GM21367 (cell line): Measurements from ENCODE around the gene MT3.

Experiments used
- ATAC-seq: cut with Tn5 transposase; IDR thresholded peaks from one replicate; pipeline ENCODE4 v1.9.1; 2021; ENCODE audit not compliant: unreplicated experiment

The MT3 gene

DNA sequence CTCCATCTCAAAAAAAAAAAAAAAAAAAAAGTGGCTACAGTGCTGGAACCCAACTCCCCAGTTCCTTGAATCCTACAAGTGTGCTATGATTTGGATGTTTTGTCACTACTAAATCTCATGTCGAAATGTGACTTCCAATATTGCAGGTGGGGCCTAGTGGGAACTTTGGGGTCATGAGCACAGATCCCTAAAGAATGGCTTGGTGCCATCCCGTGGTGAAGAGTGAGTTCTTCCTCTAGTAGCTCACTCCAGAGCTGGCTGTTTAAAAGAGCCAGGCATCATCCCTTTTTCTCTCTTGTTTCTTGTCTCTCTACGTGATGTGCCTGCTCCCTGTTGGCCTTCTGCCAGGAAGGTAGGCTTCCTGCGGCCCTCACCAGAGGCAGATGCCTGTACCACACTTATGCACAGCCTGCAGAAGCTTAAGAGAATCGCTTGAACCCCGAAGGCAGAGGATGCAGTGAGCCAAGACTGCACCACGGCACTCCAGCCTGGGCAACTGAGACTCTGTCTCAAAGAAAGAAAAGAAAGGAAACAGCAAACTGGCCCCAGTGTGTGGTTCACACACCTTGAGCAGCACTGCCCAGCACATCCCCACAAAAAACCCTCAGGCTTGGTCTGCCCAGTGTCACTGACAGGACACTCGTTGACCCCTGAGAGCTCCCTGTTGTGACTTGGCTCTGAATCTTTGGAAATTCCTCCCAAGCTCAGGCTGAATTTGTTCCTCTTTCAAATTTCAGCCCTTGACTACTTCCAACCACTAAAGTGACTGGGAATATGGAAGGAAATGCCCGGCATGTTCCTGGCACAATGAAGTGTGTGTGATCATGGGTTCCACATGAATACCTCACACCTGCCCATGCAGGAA lies 39.4 kb downstream of the MT3 start:
- no peak for ATAC-seq

DNA sequence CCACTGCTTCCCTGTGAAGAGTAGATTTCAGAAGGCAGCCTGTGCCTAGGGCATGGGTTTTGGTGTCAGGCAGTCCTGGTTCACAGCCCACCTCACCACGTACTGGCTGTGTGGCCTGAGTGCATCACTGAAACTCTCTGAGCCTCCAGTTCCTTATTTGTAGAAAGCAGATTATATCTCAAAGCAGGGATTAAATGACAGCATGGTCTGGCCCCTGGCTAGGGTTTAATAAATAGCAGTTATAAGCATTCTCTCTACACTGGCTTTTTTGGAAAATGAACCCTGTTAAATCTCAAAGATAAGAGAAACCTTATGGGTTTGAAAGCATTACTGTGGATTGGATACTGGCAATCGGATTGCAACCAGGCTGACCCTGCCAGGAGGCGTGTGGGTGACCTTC lies 40.2 kb downstream of the MT3 start:
- ATAC-seq: no peak

DNA sequence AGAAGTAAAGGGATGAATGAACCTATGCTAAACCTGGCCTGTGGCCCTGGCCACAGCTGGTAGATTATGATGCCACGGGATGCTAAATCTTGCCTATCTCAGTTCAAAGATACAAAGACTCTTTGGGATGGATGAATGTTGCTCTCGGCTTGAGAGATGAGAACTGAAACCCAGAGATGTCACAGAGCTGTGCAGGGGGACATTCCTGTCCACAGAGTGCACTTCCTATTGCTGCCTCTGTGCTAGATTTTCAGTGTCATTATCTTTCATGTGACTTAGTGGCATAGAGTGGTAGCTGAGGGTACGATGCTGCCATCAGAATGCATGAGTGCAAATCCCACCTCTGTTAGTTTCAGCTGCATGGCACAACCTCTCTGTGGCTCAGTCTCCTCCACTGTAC lies 40.8 kb downstream of the MT3 start:
- peak; percentile 84 for ATAC-seq

DNA sequence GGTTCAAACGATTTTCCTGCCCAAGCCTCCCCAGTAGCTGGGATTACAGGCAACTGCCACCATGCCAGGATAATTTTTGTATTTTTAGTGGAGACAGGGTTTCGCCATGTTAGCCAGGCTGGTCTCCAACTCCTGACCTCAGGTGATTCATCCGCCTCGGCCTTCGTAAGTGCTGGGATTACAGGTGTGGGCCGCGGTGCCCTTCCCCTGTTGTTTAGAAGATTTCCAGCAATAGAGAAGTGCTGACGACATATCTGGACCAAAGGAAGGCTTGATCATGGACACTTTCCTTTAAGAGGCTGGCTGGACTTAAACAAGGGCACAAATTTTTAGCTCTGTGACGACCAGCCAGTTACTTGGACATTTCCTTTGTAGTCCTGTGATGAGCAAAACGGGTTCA lies 41.9 kb downstream of the MT3 start:
- no peak for ATAC-seq

DNA sequence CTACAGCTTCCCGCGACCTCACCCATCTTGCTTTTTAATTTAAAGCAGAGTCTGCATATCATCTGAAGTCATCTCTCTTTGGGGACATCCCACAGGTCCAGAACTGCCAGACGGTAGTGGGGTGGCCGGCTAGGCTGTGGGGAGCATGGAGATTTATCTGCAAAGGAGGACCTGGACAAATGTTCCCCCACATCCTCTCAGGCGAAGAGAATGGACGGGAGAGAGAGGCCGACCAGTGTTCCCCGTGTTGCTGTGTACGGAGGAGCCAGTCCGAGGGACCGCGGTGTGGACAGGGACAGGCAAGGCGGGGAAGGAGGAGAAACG lies 42.5 kb downstream of the MT3 start:
- ATAC-seq: no peak

DNA sequence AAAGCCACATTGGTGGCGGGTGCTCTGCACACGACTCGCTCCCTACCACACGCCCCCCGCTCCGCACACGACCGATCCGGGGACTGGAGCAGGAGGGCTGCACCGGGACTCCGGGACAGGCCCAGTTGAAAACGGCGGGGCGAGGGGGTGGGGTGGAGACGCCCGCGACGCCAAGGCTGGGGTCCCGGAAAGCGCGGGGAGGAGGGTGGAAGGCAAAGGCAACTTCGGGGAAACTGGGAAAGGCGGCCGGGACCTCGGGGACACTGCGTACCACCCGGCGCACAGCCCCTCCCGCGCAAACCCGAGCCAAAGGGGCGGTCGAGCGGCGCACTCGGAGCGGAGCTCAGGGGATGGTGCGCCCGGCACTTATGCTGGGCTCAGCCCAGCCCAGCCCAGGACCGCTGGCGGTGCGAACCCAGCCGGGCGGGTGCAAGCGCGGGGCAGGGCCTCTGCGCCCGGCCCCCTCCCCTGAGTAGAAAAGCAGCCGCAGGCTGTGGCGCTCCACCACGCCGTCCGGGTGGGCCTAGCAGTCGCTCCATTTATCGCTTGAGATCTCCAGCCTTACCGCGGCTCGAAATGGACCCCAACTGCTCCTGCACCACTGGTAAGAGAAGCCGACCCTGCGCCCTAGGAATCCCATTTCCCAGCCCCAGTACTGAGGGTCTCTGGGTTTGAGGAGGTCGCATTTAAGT lies 43.0 kb downstream of the MT3 start, which contains the start of gene MT1M:
TSS of gene MT1M (plus strand) at position 504 of the 692 bp plus-strand sequence. CDS start at position 577, 73 bp downstream.
- ATAC-seq: no peak

DNA sequence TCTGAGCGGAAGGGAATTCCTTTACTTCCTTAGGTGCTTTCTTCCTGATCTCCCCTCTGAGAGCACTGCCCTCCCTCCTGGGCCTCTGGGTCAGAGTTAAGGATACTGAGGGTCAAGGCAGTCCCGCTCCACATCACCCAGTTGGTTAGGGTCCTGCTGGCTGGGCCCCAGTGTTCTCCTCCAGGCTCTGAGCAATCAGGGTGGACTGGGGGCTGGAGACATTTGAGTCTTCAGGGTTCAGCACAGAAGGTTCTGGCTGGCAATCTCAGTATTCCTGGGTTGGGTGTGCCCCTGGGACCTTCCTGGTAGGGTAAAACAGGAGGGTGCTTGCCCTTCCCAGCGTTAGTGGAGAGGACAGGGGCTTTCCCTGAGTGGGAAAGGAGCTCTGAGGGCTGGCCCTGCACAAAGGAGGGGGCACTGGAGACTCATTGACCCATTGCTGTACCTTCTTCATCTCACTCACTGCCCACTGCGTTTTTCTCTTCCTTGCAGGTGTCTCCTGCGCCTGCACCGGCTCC lies 43.6 kb downstream of the MT3 start:
- no peak for ATAC-seq

DNA sequence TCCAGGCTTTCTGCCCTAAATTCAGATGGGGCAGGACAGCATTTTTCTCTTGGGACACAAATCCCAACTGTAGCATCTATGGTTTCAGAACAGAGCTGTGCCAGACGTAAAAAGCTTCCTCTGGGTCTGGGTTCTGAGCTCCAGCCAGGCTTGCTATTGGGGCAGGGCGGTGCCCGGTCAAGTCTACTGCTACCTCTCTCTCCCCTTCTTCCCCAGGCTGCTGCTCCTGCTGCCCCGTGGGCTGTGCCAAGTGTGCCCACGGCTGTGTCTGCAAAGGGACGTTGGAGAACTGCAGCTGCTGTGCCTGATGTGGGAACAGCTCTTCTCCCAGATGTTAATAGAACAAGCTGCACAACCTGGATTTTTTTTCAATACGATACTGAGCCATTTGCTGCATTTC lies 44.2 kb downstream of the MT3 start:
- ATAC-seq: no peak

DNA sequence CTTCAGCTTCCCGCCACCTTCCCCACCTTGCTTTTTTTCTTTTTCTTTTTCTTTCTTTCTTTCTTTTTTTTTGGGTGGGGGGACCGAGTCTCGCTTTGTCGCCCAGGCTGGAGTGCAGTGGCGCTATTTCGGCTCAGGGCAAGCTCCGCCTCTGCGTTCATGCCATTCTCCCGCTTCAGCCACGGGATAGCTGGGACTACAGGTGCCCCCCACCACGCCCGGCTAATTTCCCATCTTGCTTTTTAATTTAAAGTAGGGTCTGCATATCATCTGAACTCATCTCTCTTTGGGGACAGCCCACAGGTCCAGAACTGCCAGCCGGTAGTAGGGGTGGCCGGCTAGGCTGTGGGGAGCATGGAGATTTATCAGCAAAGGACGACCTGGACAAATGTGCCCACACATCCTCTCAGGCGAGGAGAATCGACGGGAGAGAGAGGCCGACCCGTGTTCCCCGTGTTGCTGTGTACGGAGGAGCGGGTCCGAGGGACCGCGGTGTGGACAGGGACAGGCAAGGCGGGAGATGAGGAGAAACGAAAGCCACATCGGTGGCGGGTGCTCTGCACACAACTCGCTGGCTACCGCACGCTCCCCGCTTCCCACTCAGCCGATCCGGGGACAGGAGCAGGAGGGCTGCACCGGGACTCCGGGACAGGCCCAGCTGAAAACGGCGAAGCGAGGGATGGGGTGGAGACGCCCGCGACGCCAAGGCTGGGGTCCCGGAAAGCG lies 45.5 kb downstream of the MT3 start:
- no peak for ATAC-seq

DNA sequence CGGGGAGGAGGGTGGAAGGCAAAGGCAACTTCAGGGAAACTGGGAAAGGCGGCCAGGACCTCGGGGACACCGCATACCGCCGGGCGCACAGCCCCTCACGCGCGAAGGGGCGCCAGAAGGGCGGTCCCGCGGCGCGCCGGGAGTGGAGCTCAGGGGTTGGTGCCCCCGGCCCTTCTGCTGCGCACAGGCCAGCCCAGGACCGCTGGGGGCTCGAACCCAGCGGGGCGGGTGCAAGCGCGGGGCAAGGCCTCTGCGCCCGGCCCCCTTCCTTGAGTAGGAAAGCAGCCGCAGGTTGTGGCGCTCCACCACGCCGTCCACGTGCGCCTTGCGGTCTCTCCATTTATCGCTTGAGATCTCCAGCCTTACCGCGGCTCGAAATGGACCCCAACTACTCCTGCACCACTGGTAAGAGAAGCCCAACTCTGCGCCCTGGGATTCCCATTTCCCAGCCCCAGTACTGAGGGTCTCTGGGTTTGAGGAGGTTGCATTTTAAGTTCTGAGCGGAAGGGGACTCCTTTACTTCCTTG lies 46.2 kb downstream of the MT3 start:
- no peak for ATAC-seq

DNA sequence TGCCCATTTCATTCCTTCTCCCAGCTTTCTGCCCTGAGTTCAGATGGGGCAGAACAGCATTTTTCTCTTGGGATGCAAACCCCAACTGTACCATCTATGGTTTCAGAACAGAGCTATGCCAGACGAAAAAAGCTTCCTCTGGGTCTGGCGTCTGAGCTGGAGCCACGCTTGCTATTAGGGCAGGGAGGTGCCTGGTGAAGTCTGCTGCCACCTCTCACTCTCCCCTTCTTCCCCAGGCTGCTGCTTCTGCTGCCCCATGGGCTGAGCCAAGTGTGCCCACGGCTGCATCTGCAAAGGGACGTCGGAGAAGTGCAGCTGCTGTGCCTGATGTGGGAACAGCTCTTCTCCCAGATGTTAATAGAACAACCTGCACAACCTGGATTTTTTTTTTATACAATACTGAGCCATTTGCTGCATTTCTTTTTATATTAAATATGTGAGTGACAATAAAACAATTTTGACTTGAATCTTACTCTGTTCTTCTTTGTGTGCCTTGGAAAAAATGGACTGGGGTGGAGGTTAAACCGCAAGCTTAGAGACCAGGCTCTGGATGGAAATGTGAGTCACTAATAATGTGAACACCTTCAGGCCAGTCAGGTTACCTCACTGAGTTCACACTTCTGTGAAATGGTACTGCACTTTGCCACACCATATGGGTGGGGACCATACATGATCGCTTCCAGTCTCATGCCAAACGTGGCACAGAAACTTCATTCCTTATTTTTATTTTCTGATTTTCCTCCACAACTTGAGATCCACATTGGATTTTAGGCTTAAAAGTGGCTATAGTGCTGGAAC lies 47.5 kb downstream of the MT3 start:
- no peak for ATAC-seq

DNA sequence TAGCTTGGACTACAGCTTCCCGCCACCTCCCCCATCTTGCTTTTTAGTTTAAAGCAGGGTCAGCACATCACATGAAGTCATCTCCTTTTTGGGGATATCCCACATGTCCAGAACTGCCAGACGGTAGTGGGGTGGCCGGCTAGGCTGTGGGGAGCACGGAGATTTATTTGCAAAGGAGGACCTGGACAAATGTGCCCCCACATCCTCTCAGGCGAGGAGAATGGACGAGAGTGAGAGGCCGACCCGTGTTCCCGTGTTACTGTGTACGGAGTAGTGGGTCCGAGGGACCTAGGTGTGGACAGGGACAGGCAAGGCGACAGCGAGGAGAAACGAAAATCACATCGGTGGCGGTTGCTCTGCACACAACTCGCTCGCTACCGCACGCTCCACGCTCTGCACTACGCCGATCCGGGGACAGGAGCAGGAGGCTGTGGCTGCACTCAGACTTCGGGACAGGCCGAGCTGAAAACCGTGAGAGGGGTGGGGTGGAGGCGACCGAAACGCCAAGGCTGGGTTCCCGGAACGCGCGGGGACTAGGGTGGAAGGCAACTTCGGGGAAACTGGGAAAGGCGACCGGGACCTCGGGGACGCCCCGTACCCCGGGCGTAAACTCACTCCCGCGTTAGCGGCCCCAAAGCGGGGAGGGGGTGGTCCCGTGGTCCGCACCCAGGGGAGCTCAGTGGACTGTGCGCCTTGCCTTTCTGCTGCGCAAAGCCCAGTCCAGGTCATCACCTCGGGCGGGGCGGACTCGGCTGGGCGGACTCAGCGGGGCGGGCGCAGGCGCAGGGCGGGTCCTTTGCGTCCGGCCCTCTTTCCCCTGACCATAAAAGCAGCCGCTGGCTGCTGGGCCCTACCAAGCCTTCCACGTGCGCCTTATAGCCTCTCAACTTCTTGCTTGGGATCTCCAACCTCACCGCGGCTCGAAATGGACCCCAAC lies 48.8 kb downstream of the MT3 start, which contains the start of gene MT1A:
TSS of gene MT1A (plus strand) at position 853 of the 937 bp plus-strand sequence. CDS start at position 926, 73 bp downstream.
- no peak for ATAC-seq

DNA sequence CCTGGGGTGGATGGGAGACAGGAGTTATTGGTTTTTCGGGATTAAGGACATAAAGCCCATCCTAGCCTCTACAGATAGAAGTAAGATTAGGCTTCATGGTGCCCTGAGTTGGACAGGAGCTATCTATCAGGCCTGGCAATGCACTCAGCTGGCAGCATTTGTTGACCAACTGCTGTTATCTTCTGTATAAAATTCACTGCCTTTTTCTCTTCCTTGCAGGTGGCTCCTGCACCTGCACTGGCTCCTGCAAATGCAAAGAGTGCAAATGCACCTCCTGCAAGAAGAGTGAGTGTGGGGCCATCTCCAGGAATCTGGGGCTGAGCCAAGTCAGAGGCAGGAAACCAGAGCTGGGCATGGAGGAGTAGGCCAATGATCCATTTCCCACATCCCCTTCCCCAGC lies 49.7 kb downstream of the MT3 start:
- ATAC-seq: no peak

DNA sequence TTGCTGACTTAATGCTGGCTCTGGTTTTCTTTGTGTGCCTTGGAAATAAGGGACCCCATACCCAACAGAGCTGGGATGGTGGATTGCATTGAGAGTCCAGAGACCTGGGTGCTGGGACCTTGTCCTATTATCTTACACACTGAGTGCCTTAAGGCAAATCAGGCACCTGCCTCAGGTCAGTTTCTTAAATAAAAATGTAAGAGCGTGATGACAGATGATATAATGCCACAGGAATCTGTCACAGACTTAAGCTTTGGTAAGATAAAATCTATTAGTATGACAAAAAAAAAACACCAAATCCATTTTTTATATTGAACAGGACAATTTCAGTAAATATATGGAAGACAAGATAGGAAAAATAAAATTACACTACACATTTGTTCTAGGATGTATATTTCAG lies 50.7 kb downstream of the MT3 start:
- no peak for ATAC-seq
